Right ventricle myocardium inferior (tissue), 1 donor: ENCODE measurements around the gene RPS6KC1. TPM values are rescaled to one million over a fixed set of nuclear protein-coding genes. Genes with fewer than 3 reads are reported as not detected.
"Not testable (repeated sequence)": the region's sequence is repeated elsewhere in the genome, so short reads cannot be mapped to it uniquely, and the experiment has no call there.

Experiments used
- ATAC-seq: fragments of 200-7000 bp; cut with Tn5 transposase; one replicate; pipeline ENCODE4 v1.9.1; 2020; ENCODE audit warnings: mild to moderate bottlenecking, moderate library complexity
- DNase-seq: peaks from one replicate; pipeline ENCODE4 v3.0.0; 2021; ENCODE audit errors: missing footprints
- intact Hi-C: fragments of 100-400 bp; cut with DNase I; formaldehyde crosslinking; loops from one replicate; pipeline ENCODE4 v1.11.0; 2022
- total RNA-seq: library from RNA; stranded (reverse); fragmentation: NEBNext Ultra II Directional; extraction: Animal tissue kit (Norgen Biotek cat#: 25700); gene quantifications from one replicate; pipeline ENCODE4 v1.2.1, GENCODE V29; 2021
- donor health status: DM: no; HTN: yes; CAD: no; lungs with severe emphysema.

RPS6KC1 gene
- total RNA-seq, 1 donor from 2014 or later, result 10.8 TPM

DNA sequence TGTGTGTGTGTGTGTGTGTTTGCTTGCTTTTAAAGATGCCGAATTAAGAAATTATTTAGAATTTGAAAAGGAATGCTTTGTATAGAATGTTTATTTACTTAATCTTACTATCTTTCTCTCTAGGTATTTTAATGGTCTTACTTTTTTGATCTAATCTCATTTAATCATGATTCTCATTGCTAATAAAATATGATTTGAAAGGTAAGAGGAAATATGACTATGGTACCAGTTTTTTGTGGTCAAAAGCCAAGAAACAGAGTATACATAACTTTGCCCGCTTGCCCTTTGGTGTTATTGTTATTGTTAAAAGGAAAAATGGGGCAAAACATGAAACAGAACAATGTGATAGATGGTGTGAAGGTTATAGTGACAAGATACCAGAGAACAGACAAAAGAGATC lies 74.6 kb downstream of the RPS6KC1 start:
- ATAC-seq (no peak), DNase-seq (no peak)
- intact Hi-C loops, result loop anchor here (10.0 kb wide), 1 partner anchor 119 kb away; no protein-coding TSS in a partner anchor

DNA sequence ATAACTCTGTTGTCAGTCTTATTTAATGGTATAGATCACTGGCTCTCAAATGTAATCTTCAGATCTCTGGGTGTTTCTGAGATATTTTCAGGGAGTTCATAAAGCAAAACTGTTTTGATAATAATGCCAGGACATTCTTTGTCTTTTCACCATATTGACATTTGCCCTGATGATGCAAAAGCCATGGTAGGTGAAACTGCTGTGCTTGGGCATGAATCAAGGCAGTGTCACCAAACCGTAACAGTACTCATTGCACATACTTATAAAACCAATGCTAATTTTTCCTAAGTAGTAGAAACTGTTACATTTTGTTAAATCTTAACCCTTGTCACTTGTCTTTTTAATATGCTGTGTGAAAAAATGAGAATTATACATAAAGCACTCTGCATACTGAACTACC lies 76.0 kb downstream of the RPS6KC1 start:
- DNase-seq, result no peak
- ATAC-seq, result no peak
- intact Hi-C loops, result loop anchor here (10.0 kb wide), 1 partner anchor 118 kb away; no protein-coding TSS in a partner anchor

DNA sequence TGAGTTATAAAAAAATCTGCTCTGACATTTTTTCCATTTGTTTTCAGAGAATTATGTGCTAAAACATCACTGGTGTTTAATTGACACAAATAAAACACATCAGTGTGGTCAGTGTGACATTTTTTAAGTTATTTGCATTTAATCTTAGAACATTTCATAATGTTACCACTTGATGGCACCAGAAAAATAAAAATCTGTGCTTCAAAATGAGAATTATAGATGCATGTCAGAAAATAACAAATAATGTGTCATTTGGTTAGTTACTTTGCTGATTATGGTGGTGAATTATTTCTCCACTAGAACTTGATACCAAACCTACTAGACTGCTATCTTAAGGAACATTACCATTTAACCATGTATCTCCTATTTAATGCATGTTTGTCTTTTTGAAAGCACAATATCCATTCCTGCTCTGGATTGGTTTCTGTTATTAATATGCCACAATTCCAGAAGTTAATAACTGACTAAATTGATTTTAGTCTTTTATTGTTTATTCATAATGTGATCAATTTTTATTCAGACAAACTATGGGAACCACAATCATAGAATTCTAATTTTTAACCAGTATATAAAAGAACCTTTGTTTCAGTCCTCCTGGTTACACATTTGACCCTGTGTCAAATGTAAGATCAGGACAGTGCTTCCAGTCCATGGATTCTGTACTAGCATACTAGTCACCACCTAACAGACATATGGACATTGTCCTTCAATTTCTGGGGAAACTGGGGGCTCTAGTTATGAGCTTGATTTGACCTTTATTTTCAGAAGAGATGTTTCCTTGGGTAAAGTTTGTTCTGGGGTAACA lies 81.0 kb downstream of the RPS6KC1 start:
- intact Hi-C loops, result no loop called here
- no peak for DNase-seq
- no peak for ATAC-seq

DNA sequence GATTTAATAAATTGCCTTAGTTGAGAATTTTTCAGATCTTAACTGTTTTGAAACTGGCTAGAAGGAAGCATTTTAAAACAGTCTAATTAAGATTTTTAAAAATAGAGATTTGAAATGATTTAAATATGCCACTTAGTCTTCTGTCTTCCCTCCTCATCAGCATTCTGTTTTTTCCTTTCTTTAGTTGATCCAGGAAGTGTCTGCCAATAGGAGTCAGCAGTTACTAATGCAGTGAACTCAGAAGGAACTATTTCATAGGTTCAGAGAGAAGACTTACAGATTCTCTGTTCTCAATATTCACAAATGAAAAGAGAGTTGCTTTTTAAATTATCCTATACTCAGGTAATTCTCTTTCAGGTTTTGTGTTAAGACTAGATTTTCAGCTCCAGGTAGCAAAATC lies 84.5 kb downstream of the RPS6KC1 start:
- intact Hi-C loops, result no loop called here
- no peak for ATAC-seq
- no peak for DNase-seq

- DNase-seq (no peak), ATAC-seq (no peak)
- intact Hi-C loops, result no loop called here
These were observed 85.3 kb downstream of the RPS6KC1 start for GRCh38 chr1:213136190-213136917.

- ATAC-seq (no peak), DNase-seq (no peak)
- intact Hi-C loops, result no loop called here
These were observed 87.3 kb downstream of the RPS6KC1 start for GRCh38 chr1:213138391-213138790.

GRCh38 chr1:213138892-213139291 lies 87.9 kb downstream of the RPS6KC1 start:
- ATAC-seq, result no peak
- intact Hi-C loops, result no loop called here
- no peak for DNase-seq

- intact Hi-C loops, result no loop called here
- ATAC-seq, result no peak
- DNase-seq, result no peak
These were observed 97.9 kb downstream of the RPS6KC1 start for GRCh38 chr1:213148905-213149304.

GRCh38 chr1:213150090-213150489 lies 99.0 kb downstream of the RPS6KC1 start:
- intact Hi-C loops, ATAC-seq, DNase-seq: not testable (repeated sequence)

- ATAC-seq, result peak; percentile 42
- no peak for DNase-seq
- intact Hi-C loops, result no loop called here
These were observed 103.1 kb downstream of the RPS6KC1 start for GRCh38 chr1:213154056-213154685.

DNA sequence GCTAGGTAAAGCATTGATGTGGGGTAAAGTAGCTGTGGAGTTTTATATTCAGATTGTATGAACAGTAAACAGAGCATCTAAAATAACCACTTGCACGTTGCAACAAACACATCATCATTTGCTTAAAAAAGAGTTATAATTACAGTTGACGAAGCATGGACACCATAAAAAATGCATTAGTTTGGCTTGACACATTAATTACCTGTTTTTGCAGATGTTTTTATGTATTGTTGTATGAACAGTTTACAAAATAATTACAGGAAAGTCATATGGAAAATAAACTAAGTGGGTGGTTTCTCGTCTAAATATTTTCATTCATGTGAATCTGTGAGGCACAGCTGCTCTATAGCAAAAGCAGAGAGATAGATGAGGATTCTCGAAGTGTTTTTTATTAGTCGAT lies 108.3 kb downstream of the RPS6KC1 start:
- intact Hi-C loops, result no loop called here
- no peak for ATAC-seq
- no peak for DNase-seq

GRCh38 chr1:213160442-213160841 lies 109.4 kb downstream of the RPS6KC1 start:
- ATAC-seq, intact Hi-C loops, DNase-seq: not testable (repeated sequence)

DNA sequence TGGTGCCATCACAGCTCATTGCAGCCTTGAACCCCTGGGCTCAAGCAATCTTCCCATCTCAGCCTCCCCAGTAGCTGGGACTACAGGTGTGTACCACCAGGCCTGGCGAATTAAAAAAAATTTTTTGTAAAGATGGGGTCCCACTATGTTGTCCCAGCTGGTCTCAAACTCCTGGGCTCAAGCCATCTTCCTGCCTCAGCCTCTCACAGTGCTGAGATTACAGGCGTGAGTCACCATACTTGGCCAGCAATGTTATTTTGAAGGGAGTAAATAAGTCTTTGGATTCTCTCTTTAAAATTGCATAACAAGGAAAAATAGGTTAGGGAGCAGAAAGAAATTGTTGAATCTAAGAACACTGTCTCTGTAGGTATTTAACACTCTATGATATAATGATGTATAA lies 111.3 kb downstream of the RPS6KC1 start:
- intact Hi-C loops, result no loop called here
- DNase-seq, result no peak
- ATAC-seq, result peak; percentile 56

- DNase-seq (no peak), ATAC-seq (no peak)
- intact Hi-C loops, result no loop called here
These were observed 111.8 kb downstream of the RPS6KC1 start for GRCh38 chr1:213162862-213163261.

- ATAC-seq, result no peak
- intact Hi-C loops, result no loop called here
- DNase-seq, result no peak
These were observed 112.3 kb downstream of the RPS6KC1 start for GRCh38 chr1:213163278-213163711.

DNA sequence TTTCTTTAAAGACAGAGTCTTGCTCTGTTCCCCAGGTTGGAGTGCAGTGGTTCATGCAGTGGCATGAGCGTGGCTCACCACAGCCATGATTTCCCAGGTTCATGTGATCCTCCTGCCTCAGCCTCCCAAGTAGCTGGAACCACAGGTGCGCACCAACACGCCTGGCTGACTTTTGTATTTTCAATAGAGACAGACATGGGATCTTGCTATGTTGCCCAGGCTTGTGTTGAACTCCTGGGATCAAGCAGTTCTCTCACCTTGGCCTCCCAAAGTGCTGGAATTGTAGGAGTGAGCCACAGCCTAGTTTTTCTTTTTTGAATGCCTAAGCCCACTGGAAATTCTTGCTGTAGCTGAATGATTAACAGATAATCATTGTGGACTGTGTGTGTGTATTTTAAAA lies 113.5 kb downstream of the RPS6KC1 start:
- ATAC-seq (no peak), DNase-seq (no peak)
- intact Hi-C loops, result no loop called here

GRCh38 chr1:213166852-213167251 lies 115.8 kb downstream of the RPS6KC1 start:
- intact Hi-C loops, result no loop called here
- no peak for DNase-seq
- peak; percentile 80 for ATAC-seq

- ATAC-seq (no peak), DNase-seq (no peak)
- intact Hi-C loops, result no loop called here
These were observed 120.7 kb downstream of the RPS6KC1 start for GRCh38 chr1:213171711-213172110.

DNA sequence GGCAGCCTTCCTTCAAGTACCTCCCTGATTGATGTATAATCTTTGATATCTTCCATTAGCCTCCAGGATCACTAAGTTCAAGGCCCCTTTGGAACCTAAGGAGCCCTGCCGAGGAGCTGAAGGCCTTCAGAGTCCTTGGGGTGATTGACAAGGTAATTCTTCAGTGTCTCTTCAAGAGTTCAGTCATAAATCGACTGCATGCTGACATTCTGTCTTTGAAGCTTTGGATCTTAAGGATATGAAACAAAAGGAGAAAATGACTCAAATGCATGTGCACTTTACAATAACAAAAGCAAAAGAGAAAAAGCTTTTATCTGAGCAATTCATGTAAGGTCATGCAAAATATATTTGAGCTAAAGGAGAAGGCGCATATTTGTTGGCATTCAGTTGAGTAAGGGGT lies 125.3 kb downstream of the RPS6KC1 start:
- ATAC-seq, result no peak
- intact Hi-C loops, result no loop called here
- no peak for DNase-seq

- no peak for DNase-seq
- ATAC-seq, result no peak
- intact Hi-C loops, result no loop called here
These were observed 128.7 kb downstream of the RPS6KC1 start for GRCh38 chr1:213179784-213180183.
